Mammary epithelial cell (primary cell): ENCODE data around the gene ABCA3.

Experiments used
- EZH2 ChIP-seq: IDR thresholded peaks from 2 replicates; pipeline ENCODE4 v1.6.1; 2012; ENCODE audit warnings: low read length, inconsistent platforms, borderline replicate concordance
- TF ChIP-seq, protein P1 (sequence below), 2 donors: IDR thresholded peaks in 1 of 2; conservative IDR thresholded peaks in 1 of 2; 2 replicates each; pipeline ENCODE4 v1.5.1; 2011 to 2012; ENCODE audit warnings: inconsistent platforms in 2 of 2, low read length in 2 of 2, mild to moderate bottlenecking in 2 of 2, control low read depth in 1 of 2, low read depth in 1 of 2; ENCODE audit not compliant: insufficient read depth in 1 of 2; ENCODE audit errors: extremely low read depth in 1 of 2

DNA sequence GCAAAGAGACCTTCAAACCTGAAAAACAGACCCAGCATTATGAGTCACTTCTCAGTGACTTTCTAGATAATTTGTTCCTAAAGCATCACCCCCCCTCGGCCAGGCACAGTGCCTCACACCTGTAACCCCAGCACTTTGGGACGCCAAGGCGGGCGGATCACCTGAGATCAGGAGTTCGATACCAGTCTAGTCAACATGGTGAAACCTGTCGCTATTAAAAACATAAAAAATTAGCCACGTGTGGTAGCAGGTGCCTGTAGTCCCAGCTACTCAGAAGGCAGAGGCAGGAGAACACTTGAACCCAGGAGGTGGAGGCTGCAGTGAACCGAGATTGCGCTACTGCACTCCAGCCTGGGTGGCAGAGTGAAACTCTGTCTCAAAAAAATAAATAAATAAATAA, 48.3 kb downstream of the ABCA3 start:
- TF ChIP-seq, protein P1, sequence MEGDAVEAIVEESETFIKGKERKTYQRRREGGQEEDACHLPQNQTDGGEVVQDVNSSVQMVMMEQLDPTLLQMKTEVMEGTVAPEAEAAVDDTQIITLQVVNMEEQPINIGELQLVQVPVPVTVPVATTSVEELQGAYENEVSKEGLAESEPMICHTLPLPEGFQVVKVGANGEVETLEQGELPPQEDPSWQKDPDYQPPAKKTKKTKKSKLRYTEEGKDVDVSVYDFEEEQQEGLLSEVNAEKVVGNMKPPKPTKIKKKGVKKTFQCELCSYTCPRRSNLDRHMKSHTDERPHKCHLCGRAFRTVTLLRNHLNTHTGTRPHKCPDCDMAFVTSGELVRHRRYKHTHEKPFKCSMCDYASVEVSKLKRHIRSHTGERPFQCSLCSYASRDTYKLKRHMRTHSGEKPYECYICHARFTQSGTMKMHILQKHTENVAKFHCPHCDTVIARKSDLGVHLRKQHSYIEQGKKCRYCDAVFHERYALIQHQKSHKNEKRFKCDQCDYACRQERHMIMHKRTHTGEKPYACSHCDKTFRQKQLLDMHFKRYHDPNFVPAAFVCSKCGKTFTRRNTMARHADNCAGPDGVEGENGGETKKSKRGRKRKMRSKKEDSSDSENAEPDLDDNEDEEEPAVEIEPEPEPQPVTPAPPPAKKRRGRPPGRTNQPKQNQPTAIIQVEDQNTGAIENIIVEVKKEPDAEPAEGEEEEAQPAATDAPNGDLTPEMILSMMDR (conservative IDR thresholded peaks at IDR 0.05 in 1 of 2, IDR thresholded peaks at IDR 0.05 in 1 of 2; ENCODE audit: extremely low read depth in 1 of 2, insufficient read depth in 1 of 2, low read depth in 1 of 2, low read length in 2 of 2): no peak
- no peak for TF ChIP-seq EZH2
